HG03095 (cell line): Measurements from ENCODE around the gene BICRAL.
"Not testable (repeated sequence)": the region's sequence is repeated elsewhere in the genome, so short reads cannot be mapped to it uniquely, and the experiment has no call there.

Experiments
- ATAC-seq: cut with Tn5 transposase; IDR thresholded peaks from one replicate; pipeline ENCODE4 v1.9.1; 2021; ENCODE audit warnings: moderate library complexity; ENCODE audit not compliant: unreplicated experiment

BICRAL gene, protein sequence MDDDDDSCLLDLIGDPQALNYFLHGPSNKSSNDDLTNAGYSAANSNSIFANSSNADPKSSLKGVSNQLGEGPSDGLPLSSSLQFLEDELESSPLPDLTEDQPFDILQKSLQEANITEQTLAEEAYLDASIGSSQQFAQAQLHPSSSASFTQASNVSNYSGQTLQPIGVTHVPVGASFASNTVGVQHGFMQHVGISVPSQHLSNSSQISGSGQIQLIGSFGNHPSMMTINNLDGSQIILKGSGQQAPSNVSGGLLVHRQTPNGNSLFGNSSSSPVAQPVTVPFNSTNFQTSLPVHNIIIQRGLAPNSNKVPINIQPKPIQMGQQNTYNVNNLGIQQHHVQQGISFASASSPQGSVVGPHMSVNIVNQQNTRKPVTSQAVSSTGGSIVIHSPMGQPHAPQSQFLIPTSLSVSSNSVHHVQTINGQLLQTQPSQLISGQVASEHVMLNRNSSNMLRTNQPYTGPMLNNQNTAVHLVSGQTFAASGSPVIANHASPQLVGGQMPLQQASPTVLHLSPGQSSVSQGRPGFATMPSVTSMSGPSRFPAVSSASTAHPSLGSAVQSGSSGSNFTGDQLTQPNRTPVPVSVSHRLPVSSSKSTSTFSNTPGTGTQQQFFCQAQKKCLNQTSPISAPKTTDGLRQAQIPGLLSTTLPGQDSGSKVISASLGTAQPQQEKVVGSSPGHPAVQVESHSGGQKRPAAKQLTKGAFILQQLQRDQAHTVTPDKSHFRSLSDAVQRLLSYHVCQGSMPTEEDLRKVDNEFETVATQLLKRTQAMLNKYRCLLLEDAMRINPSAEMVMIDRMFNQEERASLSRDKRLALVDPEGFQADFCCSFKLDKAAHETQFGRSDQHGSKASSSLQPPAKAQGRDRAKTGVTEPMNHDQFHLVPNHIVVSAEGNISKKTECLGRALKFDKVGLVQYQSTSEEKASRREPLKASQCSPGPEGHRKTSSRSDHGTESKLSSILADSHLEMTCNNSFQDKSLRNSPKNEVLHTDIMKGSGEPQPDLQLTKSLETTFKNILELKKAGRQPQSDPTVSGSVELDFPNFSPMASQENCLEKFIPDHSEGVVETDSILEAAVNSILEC

DNA sequence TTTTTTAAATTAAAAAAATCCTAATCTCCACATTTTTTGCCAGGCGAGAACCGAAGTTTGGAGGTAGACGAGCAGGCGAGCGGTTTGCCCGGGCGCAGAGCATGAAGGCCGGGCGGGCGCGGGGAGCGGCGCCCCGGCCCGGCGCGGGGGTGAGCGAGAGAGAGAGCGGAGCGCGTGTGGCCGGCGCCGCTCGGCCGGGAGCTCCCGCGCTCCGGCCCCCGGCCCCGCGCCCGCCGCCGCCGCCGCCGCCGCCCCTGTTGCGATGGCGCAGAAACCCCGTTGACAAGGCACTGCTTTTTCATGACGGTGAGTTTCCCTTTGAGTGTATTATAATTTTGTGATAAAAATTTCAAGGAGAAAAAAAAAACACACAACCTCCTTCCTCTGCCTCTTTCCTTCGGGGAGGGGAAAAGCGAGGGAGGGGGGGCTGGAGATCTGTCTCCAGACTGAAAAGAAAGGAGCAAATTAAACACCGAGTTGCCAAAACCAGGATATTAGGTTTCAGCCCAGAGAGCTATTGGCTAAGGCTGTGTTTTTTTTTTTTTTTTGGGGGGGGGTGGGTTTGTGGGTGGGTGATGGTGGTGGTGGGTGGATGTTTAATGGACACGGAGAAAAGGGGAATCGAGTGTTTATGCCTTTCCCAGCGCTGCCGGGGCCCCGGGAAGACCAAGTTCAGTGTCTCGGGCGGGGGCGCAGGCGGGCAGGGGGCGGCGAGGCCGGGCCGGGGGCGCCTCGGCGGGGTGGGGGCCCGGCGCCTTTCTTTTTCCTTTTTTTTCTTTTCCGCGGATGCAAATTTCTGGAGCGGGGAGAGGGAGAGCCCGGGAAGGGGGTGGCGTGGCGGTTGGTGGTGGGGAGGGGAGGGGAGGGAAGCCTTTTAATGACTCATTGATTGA is at the start of gene BICRAL:
TSS of gene BICRAL (plus strand) at position 257 of the 893 bp plus-strand sequence. CDS start 39,971 bp downstream, outside the sequence.
- no peak for ATAC-seq

DNA sequence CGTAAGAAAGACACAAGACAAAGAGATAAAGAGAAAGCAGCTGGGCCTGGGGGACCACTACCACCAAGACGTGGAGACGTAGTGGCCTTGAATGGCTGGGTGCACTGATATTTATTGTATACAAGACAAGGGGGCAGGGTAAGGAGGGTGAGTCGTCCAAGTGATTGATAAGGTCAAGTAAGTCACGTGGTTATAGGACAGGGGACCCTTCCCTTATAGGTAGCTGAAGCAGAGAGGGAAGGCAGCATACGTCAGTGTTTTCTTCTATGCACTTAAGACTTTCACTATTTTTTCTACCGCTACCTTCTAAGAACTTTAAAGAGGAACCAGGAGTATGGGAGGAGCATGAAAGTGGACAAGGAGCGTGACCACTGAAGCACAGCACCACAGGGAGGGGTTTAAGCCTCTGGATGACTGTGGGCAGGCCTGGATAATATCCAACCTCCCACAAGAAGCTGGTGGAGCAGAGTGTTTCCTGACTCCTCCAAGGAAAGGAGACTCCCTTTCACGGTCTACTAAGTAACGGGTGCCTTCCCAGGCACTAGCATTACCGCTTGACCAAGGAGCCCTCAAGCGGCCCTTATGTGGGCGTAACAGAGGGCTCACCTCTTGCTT is 47.9 kb upstream of the BICRAL start:
- not testable (repeated sequence) for ATAC-seq

DNA sequence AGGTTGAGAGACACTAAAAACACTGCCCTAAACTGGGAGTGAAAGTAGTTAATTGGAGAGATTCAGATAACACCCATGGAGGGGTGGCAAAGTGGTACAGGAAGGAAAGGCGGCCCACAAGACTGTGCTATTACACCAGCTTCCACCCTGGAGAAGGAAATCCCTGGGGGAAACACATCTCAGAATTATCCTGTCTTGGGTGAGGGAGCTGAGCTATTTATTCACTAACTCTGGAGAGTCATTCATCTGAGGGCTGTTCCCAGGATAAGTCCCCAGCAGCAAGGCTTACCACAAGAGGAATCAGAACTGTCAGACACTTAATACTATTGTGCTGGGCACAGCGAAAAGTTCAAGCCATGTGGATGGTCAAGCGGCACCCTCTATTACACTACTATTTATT is 45.9 kb upstream of the BICRAL start:
- ATAC-seq = no peak

DNA sequence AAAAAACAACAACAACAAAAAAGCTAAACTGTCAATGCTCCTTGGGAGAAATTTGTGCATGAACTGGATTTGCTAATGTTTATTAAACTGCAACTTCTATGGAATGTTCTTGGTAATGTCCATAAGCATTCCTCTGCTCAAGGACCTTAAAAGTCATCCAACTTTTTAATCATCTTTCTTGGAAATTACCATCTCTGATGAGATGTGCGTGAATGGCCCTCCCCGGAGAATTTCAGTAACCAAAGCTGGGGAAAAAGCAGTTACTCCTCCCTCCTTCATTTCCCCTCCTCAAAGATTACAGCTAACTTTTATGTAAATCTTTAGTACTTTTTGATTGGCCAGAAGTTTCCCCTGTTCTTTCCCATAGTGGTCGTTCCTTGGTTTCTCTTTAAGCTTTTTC is 41.1 kb upstream of the BICRAL start:
- no peak for ATAC-seq

DNA sequence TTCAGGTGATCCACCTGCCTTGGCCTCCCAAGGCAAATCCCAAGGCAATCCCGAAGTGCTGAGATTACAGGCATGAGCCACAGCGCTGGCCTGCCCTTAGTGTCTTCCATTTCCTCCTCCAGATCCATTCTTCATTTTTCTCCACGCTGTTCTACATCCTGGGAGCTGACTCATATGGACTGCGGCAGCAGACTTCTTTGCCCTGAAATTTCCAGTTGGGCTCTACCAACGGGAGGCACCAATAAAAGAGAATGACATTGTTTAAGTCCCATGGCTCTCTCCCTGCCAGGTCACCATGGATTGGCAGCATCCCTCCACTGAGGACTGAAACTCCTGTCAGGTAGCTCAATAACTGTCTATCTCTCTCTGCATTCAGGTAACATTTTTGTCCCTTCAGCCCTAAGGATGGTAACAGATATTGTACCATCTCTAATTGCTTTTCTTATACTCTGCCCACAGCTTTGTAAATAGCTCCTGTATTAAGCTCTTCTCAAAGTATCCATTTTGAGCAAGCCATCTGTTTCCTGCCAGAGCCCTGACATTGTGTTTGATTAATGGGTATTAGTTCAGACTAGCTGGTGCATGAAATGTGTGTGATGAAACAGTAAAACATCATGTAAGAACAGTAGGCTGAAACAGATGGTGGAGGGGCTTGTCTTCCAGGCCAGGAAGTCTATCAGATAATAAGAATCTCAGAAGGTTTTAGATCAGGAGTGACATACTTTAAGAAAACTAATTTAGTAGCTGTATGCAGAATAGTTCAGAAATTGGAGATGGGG is 39.5 kb upstream of the BICRAL start:
- no peak for ATAC-seq

DNA sequence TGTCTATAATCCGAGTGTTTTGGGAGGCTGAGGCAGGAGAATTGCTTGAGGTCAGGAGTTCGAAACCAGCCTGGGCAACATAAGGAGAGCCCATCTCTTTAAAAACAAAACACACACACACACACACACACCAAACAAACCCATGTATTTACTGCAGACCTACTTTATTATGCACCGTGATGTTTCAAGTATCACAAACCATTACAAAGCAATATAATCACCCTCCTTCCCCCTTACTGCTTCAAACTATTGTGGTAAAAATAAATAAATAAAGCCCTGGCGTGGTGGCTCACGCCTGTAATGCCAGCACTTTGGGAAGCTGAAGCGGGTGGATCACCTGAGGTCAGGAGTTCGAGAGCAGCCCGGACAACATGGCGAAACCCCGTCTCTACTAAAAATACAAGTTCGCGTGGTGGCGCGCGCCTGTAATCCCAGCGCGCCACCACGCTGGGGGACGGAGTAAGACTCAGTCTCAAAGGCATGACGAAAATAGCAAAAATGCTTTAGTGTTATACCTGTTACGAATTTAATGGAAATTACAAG is 37.4 kb upstream of the BICRAL start:
- ATAC-seq = no peak

DNA sequence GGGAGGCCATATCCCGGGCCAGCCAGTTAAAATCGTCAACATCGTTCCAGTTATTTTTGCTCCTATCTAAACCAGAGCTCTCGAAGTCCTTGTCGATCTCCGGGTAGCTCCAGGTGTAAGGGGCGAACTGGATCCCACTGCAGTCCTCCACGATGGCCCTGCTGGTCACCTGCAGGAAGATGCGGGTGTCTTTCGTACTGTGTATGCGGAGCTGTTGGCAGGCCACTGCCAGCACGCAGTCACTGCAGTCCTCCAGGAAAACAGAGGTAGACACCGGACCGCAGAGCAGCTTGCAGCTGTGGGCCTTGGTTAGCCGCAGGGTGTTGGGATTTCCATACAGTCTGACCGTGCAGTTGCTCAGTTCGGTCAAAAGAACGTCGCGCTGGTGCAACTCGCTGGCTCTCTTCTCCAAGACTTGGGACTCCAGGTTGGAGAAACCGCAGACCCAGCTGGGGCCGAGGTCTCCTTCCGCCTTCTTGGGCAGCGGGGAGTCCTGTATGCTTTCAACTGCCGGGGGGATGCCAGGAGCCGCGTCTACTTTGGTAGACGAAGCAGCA is 36.7 kb upstream of the BICRAL start:
- ATAC-seq = no peak

DNA sequence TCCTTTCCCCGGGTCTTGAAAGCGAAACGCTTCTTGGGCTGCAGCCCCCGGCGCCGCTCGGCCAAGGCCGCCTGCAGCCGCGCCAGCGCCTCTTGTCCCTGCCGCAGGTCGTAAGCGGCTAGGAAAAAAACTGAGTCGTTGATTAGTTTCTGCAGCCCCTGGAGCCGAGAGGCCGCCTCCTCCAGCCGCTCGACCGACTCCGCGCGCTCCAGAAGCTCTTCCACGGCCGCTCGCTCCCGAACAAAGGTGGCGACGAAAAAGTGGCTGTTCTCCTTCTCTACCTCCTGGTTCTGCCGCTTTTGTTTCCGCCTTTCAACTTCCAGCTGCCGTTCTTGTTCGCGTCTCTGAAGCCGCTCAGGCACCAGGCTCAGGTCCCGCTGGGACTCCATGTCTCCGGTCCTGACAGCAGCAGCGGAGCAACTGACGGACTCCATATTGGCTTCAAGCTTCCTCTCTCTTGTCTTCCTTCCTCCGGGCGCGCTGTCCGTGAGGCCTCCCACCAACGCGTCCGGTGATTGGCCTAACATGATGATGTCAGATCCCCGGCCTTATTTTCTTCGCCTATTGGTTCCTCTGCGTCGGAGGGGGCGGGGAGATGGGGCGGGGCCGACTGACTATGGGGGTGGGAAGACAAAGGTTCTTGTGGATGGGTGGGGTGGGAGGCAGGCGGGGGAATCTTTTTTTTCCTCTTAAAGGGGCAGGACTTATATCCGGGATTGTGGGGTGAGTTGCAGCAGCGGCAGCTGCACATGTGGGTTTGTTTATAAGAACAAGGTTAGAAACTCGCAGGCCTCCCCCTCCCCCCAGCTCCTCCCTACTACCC is 36.0 kb upstream of the BICRAL start, which contains the start of gene TBCC:
TSS of gene TBCC (minus strand) at position 464 of the 823 bp plus-strand sequence. CDS start at position 434, 30 bp downstream.
- peak; percentile 79 for ATAC-seq

DNA sequence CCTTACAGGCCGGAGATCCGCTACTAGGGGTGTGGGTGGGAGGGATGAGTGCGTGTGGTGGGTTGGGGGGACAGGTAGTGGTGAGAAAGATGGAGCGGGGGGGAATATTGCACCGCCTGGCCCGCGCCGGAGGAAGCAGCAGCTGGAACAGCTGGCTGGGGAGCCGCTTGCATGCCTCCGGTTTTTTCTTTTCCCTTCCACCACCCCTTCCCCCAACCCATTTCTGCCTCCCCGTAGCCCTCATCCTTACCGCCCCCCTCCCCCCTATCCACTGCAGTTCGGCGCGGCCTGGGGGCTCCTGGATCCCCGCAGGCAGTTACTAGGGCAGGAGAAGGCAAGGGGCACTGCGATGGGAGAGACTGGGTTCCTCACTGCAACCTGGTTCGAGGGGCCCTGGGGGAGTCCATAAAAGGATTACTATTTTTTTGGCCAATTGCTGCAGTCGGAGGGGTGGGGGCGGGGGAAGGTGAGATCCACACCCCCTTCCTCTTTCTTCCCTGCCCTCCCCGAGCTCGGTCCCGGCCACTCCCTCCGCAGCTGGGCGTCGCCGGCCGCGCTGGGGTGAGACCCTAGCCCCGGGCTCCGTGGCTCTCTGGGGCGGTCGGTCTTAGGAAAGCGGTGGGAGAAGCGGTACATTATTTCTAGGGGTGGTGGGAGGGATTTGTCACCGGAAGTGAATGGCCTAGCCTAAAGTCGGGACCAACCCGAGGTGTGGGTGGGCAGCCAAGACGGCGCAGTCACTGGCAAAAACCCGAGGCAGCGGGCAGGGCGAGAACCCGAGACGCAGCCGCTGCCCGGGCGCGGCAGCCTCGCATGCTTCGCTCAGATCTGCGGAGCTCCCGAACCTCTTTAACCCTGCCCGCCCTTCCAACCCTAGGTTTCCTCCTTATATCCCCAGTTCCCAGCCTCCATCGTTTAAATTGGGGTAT is 35.1 kb upstream of the BICRAL start:
- ATAC-seq = peak; percentile 44

DNA sequence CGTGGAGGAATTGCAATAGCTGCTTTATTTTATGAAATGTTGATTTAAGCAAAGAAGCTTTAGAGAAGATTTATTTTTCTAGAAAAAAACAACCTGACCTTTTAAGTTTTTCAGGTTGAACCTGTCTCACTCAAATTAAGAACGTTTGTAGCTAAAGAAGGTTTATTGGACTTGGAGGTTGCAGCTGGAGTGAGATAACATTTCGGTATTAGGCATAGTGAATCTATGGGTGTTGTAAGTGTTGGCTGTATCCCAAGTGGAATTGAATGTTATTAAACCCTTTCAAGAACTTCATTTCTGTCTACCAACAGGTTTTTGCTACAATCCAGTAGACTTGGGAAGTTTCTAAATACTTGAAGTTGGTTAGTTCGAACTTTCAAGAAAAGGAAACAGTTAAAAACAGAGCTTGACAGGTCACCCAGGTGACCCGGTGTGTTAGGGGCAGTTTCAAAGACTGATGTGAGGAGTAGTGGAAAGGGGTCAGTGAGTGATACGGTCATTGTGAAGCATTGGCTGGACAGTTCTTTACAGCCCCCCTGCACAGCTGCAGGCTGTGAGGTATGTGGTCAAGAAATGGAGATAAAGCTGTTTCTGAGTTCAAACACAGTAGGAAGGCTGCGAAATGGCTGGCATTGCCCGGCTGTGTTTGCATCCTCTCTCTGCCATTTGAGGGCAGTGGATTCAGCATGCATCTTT is 33.5 kb upstream of the BICRAL start:
- ATAC-seq = no peak

DNA sequence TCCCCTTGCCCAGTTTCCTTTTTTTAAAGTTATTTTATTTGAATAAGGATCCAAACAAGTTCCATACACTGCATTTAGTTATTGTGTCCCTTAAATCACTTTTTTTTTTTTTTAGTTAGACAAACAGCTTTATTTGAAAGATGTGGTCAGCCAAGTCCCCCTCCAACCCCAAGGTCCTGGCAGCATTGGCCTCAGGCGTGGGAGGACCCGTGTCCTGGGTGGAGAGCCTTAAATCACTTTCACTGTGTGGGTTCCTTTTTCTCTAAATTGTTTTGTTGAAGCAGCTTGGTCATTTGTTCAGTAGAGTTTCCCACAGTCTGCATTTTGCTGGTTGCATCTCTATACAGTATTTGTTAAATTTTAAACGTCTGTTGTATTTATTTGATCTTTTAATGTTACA is 30.8 kb upstream of the BICRAL start:
- ATAC-seq = no peak

DNA sequence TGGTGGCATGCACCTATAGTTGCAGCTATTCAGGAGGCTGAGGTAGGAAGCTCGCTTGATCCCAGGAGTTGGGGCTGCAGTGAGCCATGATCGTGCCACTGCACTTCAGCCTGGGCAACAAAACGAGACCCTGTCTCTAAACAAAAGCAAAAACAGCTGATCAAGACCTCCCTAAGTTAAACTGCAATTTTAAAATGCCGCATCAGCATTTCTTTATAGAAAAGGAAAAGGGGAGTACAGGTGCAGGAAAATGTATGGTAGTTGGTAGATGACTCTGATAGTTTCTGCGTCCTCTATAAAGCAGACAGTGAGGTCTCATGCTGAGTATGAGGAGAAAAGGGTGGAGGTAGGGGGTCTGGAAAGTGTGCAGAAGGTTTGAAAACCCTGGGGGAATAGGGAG is 27.1 kb upstream of the BICRAL start:
- ATAC-seq = no peak

DNA sequence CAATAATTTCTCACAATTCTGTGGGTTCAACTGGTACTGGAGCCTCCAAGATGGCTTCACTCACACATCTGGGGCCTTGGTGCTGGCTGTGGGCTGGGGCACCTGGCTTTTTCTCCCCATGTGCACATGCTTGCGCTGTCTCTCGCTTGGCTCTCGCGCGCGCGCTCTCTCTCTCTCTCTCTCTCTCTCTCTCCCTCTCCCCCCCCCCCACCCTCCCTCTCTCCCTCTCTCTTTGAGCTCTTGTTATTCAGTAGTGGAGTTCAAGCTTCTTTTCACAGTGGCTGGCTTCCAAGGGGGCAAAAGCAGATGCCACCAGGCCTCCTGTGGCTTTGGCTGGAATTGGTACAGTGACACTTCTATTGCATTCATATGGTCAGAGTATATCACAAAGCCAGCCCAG is 25.1 kb upstream of the BICRAL start:
- no peak for ATAC-seq

DNA sequence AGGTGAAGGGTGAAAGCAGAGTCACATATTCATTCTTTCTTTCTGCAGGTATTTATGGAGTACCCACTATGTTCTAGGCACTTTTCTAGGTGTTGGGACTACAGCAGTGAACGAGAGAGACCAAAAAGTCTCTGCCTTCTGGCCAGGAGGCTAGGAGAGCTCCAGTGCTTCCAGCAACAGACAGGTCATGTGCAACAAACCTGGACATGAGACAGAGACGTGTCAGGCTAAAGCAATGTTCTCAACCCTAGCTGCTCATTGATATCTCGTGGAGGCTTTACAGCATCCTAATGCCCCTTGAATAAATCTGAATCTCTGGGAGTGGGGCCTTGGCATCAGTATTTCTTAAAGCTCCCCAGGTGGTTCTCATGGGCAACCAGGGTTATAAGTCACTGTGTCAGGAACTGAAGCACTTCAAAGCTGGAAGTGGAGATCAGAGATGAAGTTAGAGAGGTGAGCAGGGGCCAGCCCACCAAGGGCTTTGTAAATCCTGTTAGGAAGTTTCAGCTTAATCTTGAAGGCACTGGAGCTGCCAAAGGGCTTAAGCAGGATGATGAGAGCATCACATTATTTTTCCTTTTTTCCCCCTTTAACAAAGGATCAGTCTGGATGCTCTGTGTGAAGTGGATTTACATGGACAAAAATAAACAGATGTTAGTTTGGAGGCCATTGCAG is 23.0 kb upstream of the BICRAL start:
- no peak for ATAC-seq

DNA sequence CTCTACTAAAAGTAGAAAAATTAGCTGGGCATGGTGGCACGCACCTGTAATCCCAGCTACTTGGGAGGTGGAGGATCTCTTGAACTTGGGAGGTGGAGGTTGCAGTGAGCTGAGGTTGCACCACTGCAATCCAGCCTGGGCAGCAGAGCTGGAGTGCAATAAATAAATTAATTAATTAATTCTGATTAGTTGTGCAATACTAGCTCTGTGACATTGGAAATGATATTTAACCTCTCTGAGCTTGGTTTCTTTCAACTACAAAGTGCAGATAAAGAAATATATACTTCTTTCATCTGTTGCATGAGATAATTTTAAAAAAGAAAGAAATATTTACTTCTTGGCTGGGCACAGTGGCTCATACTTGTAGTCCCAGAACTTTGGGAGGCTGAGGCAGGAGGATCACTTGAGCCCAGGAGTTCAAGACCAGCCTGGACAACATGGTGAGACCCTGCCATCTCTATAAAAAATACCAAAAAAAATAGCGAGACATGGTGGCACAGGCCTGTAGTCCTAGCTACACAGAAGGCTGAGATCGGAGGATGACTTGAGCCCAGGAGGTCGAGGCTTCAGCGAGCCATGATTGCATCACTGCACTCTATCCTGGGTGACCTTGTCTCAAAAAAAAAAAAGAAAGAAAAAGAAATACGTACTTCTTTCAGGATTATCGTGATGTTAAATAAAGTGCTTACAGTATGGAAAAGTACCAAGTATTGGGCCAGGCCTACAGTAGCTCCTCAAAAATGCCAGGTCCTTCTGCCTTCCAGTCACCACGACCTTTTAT is 20.4 kb upstream of the BICRAL start:
- no peak for ATAC-seq
